GM23338 (cell line): ENCODE measurements around the gene NCOR2. TPM values are rescaled to one million over a fixed set of nuclear protein-coding genes. Genes with fewer than 3 reads are reported as not detected.

Source experiments
- ATAC-seq: fragments of 200-7000 bp; cut with Tn5 transposase; 3 replicates; pipeline ENCODE4 v1.9.1; 2020
- DNase-seq: peaks from one replicate; pipeline ENCODE4 v3.0.0-alpha.2; 2015; ENCODE audit warnings: low spot score
- H2AFZ ChIP-seq: fragments of 200-600 bp; sonication (generic); 2 replicates; pipeline ENCODE4 v1.8.0; 2016; ENCODE audit warnings: antibody characterized with exemption, mild to moderate bottlenecking, moderate library complexity
- H3F3A ChIP-seq: fragments of 200-600 bp; sonication (generic); replicated peaks from 2 replicates; pipeline ENCODE4 v1.8.0; 2017; ENCODE audit warnings: antibody characterized with exemption, mixed run types, low read depth
- H3K27ac ChIP-seq: fragments of 200-600 bp; sonication (generic); 2 replicates; pipeline ENCODE4 v1.6.1; 2016; ENCODE audit warnings: low read depth
- H3K27me3 ChIP-seq: fragments of 200-600 bp; sonication (generic); 2 replicates; pipeline ENCODE4 v1.8.0; 2016; ENCODE audit warnings: mild to moderate bottlenecking, mixed run types, moderate library complexity; ENCODE audit not compliant: insufficient read depth
- H3K36me3 ChIP-seq: fragments of 200-600 bp; sonication (generic); 2 replicates; pipeline ENCODE4 v1.8.0; 2016; ENCODE audit warnings: mild to moderate bottlenecking; ENCODE audit not compliant: insufficient read depth
- H3K4me1 ChIP-seq: fragments of 200-600 bp; sonication (generic); 2 replicates; pipeline ENCODE4 v1.8.0; 2016; ENCODE audit warnings: mild to moderate bottlenecking, moderate library complexity; ENCODE audit not compliant: insufficient read depth
- H3K4me2 ChIP-seq: fragments of 200-600 bp; sonication (generic); 2 replicates; pipeline ENCODE4 v1.7.1; 2017; ENCODE audit warnings: mixed run types
- H3K4me3 ChIP-seq: fragments of 200-600 bp; sonication (generic); 2 replicates; pipeline ENCODE4 v1.6.1; 2016; ENCODE audit warnings: mixed run types
- H3K79me2 ChIP-seq: fragments of 200-600 bp; sonication (generic); replicated peaks from 2 replicates; pipeline ENCODE4 v1.8.0; 2017; ENCODE audit warnings: mild to moderate bottlenecking; ENCODE audit not compliant: insufficient read depth
- H3K9me2 ChIP-seq: fragments of 200-600 bp; sonication (generic); 2 replicates; pipeline ENCODE4 v1.8.0; 2017; ENCODE audit not compliant: insufficient read depth
- H4K20me1 ChIP-seq: fragments of 200-600 bp; sonication (generic); replicated peaks from 2 replicates; pipeline ENCODE4 v1.8.0; 2017; ENCODE audit warnings: mild to moderate bottlenecking; ENCODE audit not compliant: insufficient read depth
- H3K27ac Mint-ChIP-seq: 2 replicates; pipeline ENCODE4 v1.8.0; 2020; ENCODE audit warnings: inconsistent platforms, mild to moderate bottlenecking, moderate library complexity, mixed read lengths
- H3K27me3 Mint-ChIP-seq: 3 replicates; pipeline ENCODE4 v1.8.0; 2022; ENCODE audit warnings: low read depth, mild to moderate bottlenecking, moderate library complexity, mixed read lengths, inconsistent platforms; ENCODE audit not compliant: insufficient read depth, poor library complexity
- H3K36me3 Mint-ChIP-seq: 3 replicates; pipeline ENCODE4 v1.8.0; 2021; ENCODE audit warnings: low read depth, mild to moderate bottlenecking, inconsistent platforms, moderate library complexity, mixed read lengths
- H3K4me1 Mint-ChIP-seq: 3 replicates; pipeline ENCODE4 v1.8.0; 2020; ENCODE audit warnings: mild to moderate bottlenecking, inconsistent platforms, mixed read lengths
- H3K4me3 Mint-ChIP-seq: 3 replicates; pipeline ENCODE4 v1.8.0; 2021; ENCODE audit warnings: moderate library complexity, mild to moderate bottlenecking, inconsistent platforms, mixed read lengths
- H3K9me3 Mint-ChIP-seq: 3 replicates; pipeline ENCODE4 v1.8.0; 2020; ENCODE audit warnings: moderate library complexity, mild to moderate bottlenecking, inconsistent platforms, mixed read lengths
- CREB1 ChIP-seq: fragments of 250-450 bp; sonication (Bioruptor Pico); IDR thresholded peaks from 2 replicates; pipeline ENCODE4 v1.5.0; 2020; ENCODE audit warnings: low read depth, mild to moderate bottlenecking, moderate library complexity
- EZH2 ChIP-seq: fragments of 200-600 bp; sonication (generic); IDR thresholded peaks from one replicate; pipeline ENCODE4 v1.8.0; 2017; ENCODE audit warnings: antibody characterized with exemption, mild to moderate bottlenecking, low read depth; ENCODE audit not compliant: unreplicated experiment
- EZH2phosphoT487 ChIP-seq: fragments of 200-600 bp; sonication (generic); IDR thresholded peaks from one replicate; pipeline ENCODE4 v1.8.1; 2018; ENCODE audit warnings: antibody characterized with exemption; ENCODE audit not compliant: unreplicated experiment
- JUNB ChIP-seq: IDR thresholded peaks from one replicate; pipeline ENCODE4 v1.6.1; 2016; ENCODE audit warnings: antibody characterized with exemption; ENCODE audit not compliant: unreplicated experiment
- NANOG ChIP-seq: IDR thresholded peaks from 2 replicates; pipeline ENCODE4 v1.6.1; 2016; ENCODE audit warnings: antibody characterized with exemption, borderline replicate concordance
- POLR2AphosphoS5 ChIP-seq: IDR thresholded peaks from 2 replicates; pipeline ENCODE4 v1.6.1; 2016; ENCODE audit warnings: antibody characterized with exemption, low read depth
- REST ChIP-seq: IDR thresholded peaks from one replicate; pipeline ENCODE4 v1.6.1; 2018; ENCODE audit warnings: antibody characterized with exemption; ENCODE audit not compliant: unreplicated experiment
- STAT1 ChIP-seq: IDR thresholded peaks from one replicate; pipeline ENCODE4 v1.6.1; 2016; ENCODE audit warnings: antibody characterized with exemption; ENCODE audit not compliant: unreplicated experiment
- ZNF114 ChIP-seq: fragments of 250-450 bp; sonication (Bioruptor Pico); IDR thresholded peaks from 2 replicates; pipeline ENCODE4 v1.5.0; 2020; ENCODE audit warnings: mild to moderate bottlenecking, moderate library complexity
- ZNF331 ChIP-seq: fragments of 250-450 bp; sonication (Bioruptor Pico); IDR thresholded peaks from 2 replicates; pipeline ENCODE4 v1.5.0; 2020; ENCODE audit warnings: low read depth, mild to moderate bottlenecking, moderate library complexity
- ZNF462 ChIP-seq: fragments of 250-450 bp; sonication (Bioruptor Pico); IDR thresholded peaks from 2 replicates; pipeline ENCODE4 v1.5.0; 2020; ENCODE audit warnings: mild to moderate bottlenecking, moderate library complexity
- polyA plus RNA-seq: library from polyadenylated mRNA; unstranded; fragments of >200 nt; fragmentation: Nextera tagmentation; extraction: Ambion mirVana; gene quantifications from 2 replicates; pipeline ENCODE4 v1.2.1, GENCODE V29; 2016
- total RNA-seq: library from RNA; depleted of rRNA; stranded (reverse); fragments of >200 nt; shearing (Covaris generic); gene quantifications from 2 replicates; pipeline ENCODE4 v1.2.3, GENCODE V29; 2014
- TF ChIP-seq, protein P1 (sequence below): IDR thresholded peaks from 2 replicates; pipeline ENCODE4 v1.6.1; 2016; ENCODE audit warnings: antibody characterized with exemption

The NCOR2 gene
- total and polyA plus RNA-seq, 2 experiments from 2014 or later, result 69.6 to 190 TPM

GRCh38 chr12:124543052-124543589, 24.3 kb downstream of the NCOR2 start:
- H3K4me3 Mint-ChIP-seq, result no peak overlapping the region
- peaks cover 40% of the 10 kb centered on the region for H4K20me1 ChIP-seq

More at GRCh38 chr12:124543052-124543589, 24.3 kb downstream of the NCOR2 start:
- no peaks in the 10 kb centered on the region for H3K27me3 ChIP-seq
- no peak overlapping the region; the same call in 1 of the 2 replicates for H3K4me2 ChIP-seq
- H3F3A ChIP-seq, result no peaks in the 10 kb centered on the region
- DNase-seq, result no peak
- peak overlapping the region; percentile 87 for H3K27ac Mint-ChIP-seq
- no peaks in the 10 kb centered on the region for H3K36me3 ChIP-seq
- H3K4me3 ChIP-seq, result no peak overlapping the region
- peaks cover 2% of the 10 kb centered on the region for H3K27me3 Mint-ChIP-seq
- H2AFZ ChIP-seq, result no peak overlapping the region
- H3K27ac ChIP-seq, result peak overlapping the region; percentile 81; the same call in 1 of the 2 replicates
- ATAC-seq, result peak; percentile 4; the same call in 1 of the 3 replicates
- H3K4me1 ChIP-seq, result peaks cover 35% of the 10 kb centered on the region
- peaks cover 5% of the 10 kb centered on the region; the same call in 1 of the 3 replicates for H3K9me3 Mint-ChIP-seq
- H3K9me2 ChIP-seq, result no peaks in the 10 kb centered on the region
- peaks cover 11% of the 10 kb centered on the region for H3K36me3 Mint-ChIP-seq
- peaks cover 43% of the 10 kb centered on the region for H3K4me1 Mint-ChIP-seq
- TF ChIP-seq POLR2AphosphoS5 (no peak), EZH2phosphoT487 (no peak), CREB1 (CRISPR knock-in tag) (no peak), JUNB (no peak), REST (no peak), STAT1 (no peak), ZNF114 (CRISPR knock-in tag) (no peak), ZNF462 (CRISPR knock-in tag) (no peak), ZNF331 (CRISPR knock-in tag) (no peak), EZH2 (no peak), NANOG (no peak)
- TF ChIP-seq, protein P1, sequence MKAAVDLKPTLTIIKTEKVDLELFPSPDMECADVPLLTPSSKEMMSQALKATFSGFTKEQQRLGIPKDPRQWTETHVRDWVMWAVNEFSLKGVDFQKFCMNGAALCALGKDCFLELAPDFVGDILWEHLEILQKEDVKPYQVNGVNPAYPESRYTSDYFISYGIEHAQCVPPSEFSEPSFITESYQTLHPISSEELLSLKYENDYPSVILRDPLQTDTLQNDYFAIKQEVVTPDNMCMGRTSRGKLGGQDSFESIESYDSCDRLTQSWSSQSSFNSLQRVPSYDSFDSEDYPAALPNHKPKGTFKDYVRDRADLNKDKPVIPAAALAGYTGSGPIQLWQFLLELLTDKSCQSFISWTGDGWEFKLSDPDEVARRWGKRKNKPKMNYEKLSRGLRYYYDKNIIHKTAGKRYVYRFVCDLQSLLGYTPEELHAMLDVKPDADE, result no peak
- H3K79me2 ChIP-seq, result peaks cover 84% of the 10 kb centered on the region
